GM21737 (cell line): Measurements from ENCODE around the gene PTGES3.

Experiments
- ATAC-seq: cut with Tn5 transposase; IDR thresholded peaks from one replicate; pipeline ENCODE4 v1.9.1; 2021; ENCODE audit warnings: mild to moderate bottlenecking, moderate library complexity; ENCODE audit not compliant: unreplicated experiment

PTGES3 gene

DNA sequence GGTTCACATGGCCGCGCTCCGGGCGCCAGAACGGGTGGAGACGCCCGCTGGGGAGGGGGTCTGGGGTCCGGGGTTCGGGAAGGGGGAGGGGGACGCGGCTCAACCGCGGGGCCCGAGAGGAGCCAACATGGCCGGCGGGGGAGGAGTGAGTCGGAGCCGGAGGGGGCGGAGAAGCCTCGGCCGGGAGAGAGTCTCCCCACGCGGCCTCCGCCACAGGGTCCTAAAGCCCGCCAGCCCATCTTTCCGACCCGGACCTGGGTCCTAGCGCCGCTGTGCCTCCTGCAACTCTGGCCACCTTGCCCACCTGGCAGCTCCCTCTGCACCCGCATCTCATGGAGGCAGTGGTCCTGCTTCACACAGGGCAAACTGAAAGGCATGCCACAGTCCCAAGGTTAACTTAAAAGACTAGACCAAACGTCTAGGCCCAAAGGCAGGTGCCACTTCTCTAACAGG is 57.9 kb downstream of the PTGES3 start, which contains the start of gene BAZ2A:
Gene BAZ2A, minus strand, starts transcription at position 147 of the 453 bp plus-strand sequence. CDS start 12,796 bp downstream, outside the sequence.
- ATAC-seq: peak; percentile 49

DNA sequence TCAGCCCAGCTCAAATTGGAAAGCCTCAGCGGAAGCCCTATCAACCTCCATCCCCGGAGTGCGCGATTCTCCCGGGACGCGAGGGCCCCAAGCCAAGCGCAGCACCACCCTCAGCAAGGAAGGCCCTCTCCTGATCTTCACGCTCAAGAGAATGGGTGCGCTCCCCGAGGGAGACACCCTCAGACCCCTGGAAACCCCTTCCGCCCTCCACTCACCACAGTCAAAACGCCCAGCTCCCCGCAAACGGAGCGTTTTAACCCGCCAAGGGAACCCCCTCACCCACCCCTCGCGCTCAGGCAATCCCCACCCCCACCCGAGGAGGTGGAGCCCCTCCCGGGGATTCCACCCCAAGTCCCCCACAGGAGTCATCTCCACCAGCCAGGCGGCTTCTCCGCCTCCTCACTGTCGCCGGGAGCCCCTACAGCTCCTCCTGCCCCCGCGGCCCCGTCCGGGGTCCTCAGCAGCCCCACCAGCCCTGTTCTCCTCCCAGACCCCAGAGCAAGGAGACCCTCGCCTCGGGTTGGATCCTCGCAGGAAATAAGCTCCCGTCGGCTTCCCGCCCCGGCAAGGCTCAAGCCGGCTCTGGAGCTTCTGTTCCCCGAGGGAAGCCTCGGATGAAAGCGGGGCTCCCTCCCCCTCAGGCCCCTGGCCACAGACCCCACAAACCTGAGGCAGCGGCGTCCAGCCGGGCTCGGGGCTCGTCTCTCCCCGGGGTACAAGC is 58.5 kb downstream of the PTGES3 start:
- no peak for ATAC-seq

DNA sequence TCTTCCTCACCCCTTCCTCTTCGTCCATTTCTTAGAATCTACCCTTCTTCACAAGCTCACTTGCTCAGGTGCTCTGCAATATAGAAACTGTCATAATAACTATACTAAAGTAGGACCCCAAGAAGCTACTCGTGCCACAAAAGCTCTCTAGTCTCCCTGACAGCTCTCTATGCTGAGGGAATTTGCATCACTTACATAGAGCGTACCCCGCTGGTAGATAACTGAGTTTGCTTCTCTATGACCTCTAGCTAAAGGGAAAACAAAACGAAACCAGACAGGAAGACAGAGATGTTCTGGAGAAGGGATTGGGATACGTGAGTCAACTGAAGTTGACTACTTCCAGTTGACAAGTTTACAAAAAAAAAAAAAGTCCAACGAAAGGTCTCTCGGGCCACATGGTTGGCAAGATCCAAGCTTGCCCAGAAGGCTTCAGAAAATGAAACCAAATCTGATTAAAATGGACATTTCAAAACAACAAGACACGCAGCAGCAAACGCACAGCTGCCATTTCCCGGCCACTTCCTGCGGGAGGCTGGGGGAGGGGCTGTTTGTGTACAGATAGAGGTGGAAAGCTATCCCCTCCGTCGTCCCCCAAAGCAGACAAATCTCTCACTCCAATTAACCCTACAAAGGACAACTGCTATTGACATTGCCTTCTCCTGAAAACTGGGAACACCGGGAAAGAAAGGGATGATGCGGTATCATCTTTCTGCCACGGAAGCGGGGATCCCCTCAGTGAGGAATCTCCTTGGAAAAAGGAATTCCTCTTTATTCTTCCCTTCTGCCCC is 59.2 kb downstream of the PTGES3 start:
- ATAC-seq: no peak

DNA sequence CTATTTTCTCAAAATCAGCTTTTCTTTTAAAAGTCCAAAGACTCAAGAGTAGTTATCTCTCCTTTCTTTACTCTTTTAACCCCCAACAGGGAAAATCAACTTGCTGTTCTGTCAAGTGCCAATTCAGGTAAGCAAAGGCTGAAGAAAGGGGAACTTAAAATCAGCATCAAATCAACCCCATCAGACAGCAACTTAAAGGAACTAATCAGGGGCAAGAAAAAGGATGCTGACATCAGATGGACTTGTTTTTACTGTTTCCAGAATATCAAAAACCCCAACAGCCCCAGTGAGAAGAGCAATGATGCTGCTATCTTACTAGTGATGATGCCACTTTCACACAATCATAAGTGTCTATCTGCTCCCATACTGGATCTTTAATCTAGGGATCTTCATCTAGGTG is 61.4 kb downstream of the PTGES3 start:
- no peak for ATAC-seq

DNA sequence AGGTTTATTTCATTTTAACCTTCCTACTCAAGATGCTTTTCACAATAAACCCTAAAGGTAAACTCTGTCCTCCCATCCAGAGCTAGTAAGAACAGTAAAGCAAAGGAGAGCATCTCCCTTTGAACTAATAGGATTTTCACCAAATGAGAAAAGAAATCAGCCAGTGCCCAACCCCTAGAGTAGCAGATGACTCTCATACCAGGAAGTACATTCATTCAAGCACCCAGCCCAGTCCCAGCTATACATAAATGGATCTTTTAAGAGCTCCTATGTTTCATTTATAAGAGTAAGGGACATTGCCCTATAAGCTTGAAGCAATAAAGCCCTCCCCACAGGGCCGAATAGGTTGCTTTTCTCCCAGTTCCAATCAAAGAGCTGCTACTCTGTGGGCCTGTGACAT is 65.5 kb downstream of the PTGES3 start:
- ATAC-seq: no peak

DNA sequence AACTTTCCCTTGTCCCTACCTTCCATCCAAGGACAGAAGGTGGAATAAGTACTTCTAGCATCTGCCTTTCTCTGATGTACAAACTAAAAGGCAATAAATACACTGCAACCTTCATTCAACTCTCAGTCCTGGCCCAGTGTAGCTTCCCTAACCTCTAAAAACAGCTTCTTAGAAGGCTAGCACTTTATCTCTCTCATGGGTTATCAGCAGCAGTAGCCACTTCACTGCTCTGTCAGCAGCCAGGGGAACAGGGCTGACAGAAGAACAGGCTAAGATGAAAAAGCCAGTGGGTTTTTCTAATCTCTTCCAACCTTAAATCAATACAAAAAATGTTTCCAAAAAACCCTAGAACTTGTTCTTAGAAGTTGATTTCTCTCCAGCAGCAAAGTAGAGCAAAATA is 71.2 kb downstream of the PTGES3 start:
- no peak for ATAC-seq

DNA sequence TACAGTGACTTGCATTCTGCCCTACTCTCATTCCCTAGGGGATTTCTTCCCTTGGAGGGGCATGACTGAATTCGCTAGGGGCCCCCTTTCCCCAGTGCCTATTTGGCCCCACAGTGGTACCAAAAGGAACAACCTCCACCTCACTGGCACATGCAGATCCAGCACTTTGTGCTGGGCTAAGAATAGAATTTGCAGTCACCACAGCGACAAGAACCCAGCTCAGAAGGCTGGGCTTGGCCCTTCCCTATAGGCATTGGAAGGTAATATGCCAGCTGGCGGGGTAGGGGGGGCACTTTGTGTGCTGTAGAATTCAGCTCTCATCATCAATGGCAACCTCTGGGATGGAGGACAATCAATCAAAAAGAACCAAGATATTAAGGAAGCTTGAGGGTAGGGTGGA is 71.8 kb downstream of the PTGES3 start:
- ATAC-seq: no peak

DNA sequence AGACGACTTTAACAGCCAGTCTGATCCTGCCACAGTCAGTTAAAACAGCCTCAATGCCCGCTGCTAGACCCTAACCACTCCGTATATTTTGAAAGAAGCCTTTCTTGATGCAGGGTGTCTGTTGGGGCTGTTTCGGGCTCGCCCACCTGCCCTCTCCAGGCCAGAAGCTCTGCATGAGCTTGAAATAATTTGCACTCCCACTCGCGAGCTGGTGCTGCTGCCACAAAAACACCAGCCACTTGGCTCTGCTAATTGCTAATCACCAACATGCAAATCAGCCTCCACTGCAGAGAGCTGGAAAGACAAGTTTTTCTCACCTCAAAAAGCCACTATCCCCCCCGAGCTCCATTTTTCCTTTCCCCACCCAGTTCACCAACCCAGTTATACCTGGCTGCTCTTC is 73.5 kb downstream of the PTGES3 start:
- ATAC-seq: no peak
